DOHH2 (cell line): ENCODE results near the gene SBNO2.

Experiments used
- H3F3A ChIP-seq: fragments of 200-600 bp; sonication (generic), shearing (Covaris generic); 2 replicates; pipeline ENCODE4 v1.6.0; 2016; ENCODE audit warnings: antibody characterized with exemption, mild to moderate bottlenecking; ENCODE audit not compliant: control insufficient read depth, insufficient read depth
- H3K27ac ChIP-seq: fragments of 200-600 bp; sonication (generic); 2 replicates; pipeline ENCODE4 v1.5.1; 2014; ENCODE audit warnings: low read depth, mild to moderate bottlenecking, low read length, moderate library complexity
- H3K27me3 ChIP-seq: fragments of 200-600 bp; sonication (generic); 2 replicates; pipeline ENCODE4 v1.6.1; 2014; ENCODE audit warnings: mild to moderate bottlenecking, low read length, mixed read lengths; ENCODE audit not compliant: control insufficient read depth
- H3K36me3 ChIP-seq: fragments of 200-600 bp; sonication (generic); 2 replicates; pipeline ENCODE4 v1.6.1; 2014; ENCODE audit warnings: mild to moderate bottlenecking, low read length, moderate library complexity, mixed read lengths; ENCODE audit not compliant: control insufficient read depth
- H3K4me1 ChIP-seq: fragments of 200-600 bp; sonication (generic); 2 replicates; pipeline ENCODE4 v1.6.1; 2014; ENCODE audit warnings: mild to moderate bottlenecking, low read length, mixed read lengths; ENCODE audit not compliant: control insufficient read depth
- H3K4me2 ChIP-seq: fragments of 200-600 bp; sonication (generic); 2 replicates; pipeline ENCODE4 v1.6.0; 2014; ENCODE audit warnings: mild to moderate bottlenecking, low read length, moderate library complexity
- H3K4me3 ChIP-seq: fragments of 200-600 bp; sonication (generic); 2 replicates; pipeline ENCODE4 v1.5.1; 2014; ENCODE audit warnings: mild to moderate bottlenecking, low read length, mixed read lengths
- H3K79me2 ChIP-seq: fragments of 200-600 bp; sonication (generic); 2 replicates; pipeline ENCODE4 v1.6.1; 2014; ENCODE audit warnings: mild to moderate bottlenecking, low read length, mixed read lengths; ENCODE audit not compliant: control insufficient read depth
- H3K9me2 ChIP-seq: fragments of 200-600 bp; sonication (generic); replicated peaks from 2 replicates; pipeline ENCODE4 v1.6.1; 2014; ENCODE audit warnings: mild to moderate bottlenecking, low read length, mixed read lengths; ENCODE audit not compliant: control insufficient read depth
- H3K9me3 ChIP-seq: fragments of 200-600 bp; sonication (generic); 2 replicates; pipeline ENCODE4 v1.6.1; 2014; ENCODE audit warnings: antibody characterized with exemption, low read length, mixed read lengths; ENCODE audit not compliant: control insufficient read depth, insufficient read depth
- H4K20me1 ChIP-seq: fragments of 200-600 bp; sonication (generic); 2 replicates; pipeline ENCODE4 v1.6.0; 2014; ENCODE audit warnings: low read depth, mild to moderate bottlenecking, antibody characterized with exemption, low read length, moderate library complexity; ENCODE audit not compliant: control insufficient read depth, insufficient read depth
- EZH2phosphoT487 ChIP-seq: fragments of 200-600 bp; sonication (generic); IDR thresholded peaks from 2 replicates; pipeline ENCODE4 v1.6.1; 2017; ENCODE audit warnings: borderline replicate concordance, mild to moderate bottlenecking, antibody characterized with exemption, low read length, moderate library complexity, mixed read lengths
- TF ChIP-seq, protein P1 (sequence below): fragments of 200-600 bp; sonication (generic); IDR thresholded peaks from one replicate; pipeline ENCODE4 v1.5.1; 2014; ENCODE audit warnings: antibody characterized with exemption, mild to moderate bottlenecking, low read depth, low read length; ENCODE audit not compliant: poor library complexity, severe bottlenecking

SBNO2 gene

GRCh38 chr19:1073063-1073955, 100.8 kb downstream of the SBNO2 start:
- H3K27me3 ChIP-seq = no peaks in the 10 kb centered on the region
- H3K27ac ChIP-seq = no peak overlapping the region
- H3K4me1 ChIP-seq = peaks cover 67% of the 10 kb centered on the region
- TF ChIP-seq, protein P1, sequence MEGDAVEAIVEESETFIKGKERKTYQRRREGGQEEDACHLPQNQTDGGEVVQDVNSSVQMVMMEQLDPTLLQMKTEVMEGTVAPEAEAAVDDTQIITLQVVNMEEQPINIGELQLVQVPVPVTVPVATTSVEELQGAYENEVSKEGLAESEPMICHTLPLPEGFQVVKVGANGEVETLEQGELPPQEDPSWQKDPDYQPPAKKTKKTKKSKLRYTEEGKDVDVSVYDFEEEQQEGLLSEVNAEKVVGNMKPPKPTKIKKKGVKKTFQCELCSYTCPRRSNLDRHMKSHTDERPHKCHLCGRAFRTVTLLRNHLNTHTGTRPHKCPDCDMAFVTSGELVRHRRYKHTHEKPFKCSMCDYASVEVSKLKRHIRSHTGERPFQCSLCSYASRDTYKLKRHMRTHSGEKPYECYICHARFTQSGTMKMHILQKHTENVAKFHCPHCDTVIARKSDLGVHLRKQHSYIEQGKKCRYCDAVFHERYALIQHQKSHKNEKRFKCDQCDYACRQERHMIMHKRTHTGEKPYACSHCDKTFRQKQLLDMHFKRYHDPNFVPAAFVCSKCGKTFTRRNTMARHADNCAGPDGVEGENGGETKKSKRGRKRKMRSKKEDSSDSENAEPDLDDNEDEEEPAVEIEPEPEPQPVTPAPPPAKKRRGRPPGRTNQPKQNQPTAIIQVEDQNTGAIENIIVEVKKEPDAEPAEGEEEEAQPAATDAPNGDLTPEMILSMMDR = no peak
- TF ChIP-seq EZH2phosphoT487 = no peak
- H3K36me3 ChIP-seq = peaks cover 67% of the 10 kb centered on the region
- H3K9me3 ChIP-seq = no peaks in the 10 kb centered on the region
- H3K4me2 ChIP-seq = peak overlapping the region; percentile 70
- no peaks in the 10 kb centered on the region for H3K9me2 ChIP-seq
- peaks cover 71% of the 10 kb centered on the region for H3K79me2 ChIP-seq
- no peak overlapping the region for H3K4me3 ChIP-seq
- H4K20me1 ChIP-seq = no peaks in the 10 kb centered on the region
- peaks cover 28% of the 10 kb centered on the region for H3F3A ChIP-seq

DNA sequence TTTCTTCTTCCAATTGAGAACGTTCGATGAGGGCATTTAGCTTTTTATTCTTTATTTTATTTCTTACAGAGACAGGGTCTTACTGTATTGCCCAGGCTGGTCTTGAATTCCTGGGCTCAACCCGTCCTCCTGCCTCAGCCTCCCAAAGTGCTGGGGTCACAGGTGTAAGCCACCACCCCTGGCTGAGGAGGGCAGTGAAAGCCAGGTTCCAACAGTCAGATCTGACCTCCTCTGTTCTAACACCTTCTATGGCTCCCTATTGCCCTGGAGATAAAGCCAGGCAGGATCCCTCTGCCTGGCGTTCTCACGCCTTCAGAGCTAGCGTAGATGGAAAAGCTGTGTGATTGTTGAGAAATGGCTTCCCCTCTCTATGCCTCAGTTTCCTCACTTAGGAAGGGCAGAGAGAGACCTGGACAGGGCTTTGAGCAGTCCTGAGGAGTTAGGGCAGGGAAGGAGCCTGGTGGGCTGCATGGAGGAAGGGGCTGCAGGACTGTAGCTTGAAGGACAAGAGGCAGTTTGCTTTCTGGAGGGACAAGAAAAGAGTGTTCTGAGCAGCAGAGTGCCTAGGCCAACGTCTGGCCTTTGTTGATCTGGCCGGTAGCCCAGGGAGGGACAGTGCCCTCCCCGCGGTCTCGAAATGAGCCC, 101.6 kb downstream of the SBNO2 start:
- H3K36me3 ChIP-seq = peaks cover 64% of the 10 kb centered on the region

DNA sequence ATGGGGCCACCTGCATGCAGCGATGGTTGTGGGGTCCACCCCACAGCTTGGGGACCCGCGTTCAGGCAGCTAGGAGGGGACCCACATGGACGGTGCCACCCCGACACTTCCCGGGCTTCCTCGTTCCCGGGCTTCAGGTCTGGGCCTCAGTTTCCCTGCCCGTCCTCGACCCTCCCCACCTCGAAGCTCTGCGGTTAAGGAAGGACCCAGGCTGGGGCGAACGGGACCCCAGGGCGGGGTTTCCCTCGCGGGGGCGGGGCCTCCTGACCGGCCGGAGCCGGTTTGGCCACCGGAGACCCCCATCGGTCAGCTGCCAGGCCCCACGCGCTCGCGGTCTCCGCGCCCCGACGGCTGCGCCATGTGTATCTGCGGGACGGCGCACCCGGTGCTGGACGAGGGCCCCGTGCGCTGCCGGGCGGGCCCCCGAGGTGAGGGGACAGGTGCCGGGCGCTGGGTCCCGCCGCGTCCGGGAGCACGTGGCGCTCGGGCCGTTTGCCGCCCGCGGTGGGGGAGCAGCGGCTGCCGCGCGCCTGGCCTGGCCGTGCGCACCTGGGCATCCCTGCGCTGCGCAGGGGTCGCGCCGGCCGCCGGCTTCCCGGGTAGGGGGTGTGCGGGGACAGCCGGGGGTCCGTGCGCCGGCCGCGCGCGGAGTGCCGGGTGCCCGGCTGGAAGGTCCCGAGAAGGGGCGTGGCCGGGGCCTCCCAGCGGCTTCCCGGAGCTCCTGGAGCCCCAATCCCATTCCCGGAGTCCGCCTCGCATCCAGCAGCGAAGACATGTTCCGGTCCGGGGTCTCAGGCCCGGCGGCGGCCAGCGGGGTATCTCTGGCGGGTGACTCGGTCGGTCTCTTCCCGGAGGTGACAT, 102.9 kb downstream of the SBNO2 start:
- H3F3A ChIP-seq = peaks cover 23% of the 10 kb centered on the region
- H3K27me3 ChIP-seq = no peaks in the 10 kb centered on the region

More for the DNA sequence above, 101.6 kb downstream of the SBNO2 start:
- Histone ChIP-seq H3F3A (peaks cover 30% of the 10 kb centered on the region), H3K4me3 (no peak overlapping the region), H3K79me2 (peaks cover 74% of the 10 kb centered on the region), H3K9me2 (no peaks in the 10 kb centered on the region), H4K20me1 (no peaks in the 10 kb centered on the region), H3K9me3 (no peaks in the 10 kb centered on the region), H3K4me1 (peaks cover 60% of the 10 kb centered on the region), H3K27ac (no peak overlapping the region), H3K27me3 (no peaks in the 10 kb centered on the region), H3K4me2 (no peak overlapping the region)
- TF ChIP-seq, protein P1 = no peak
- TF ChIP-seq EZH2phosphoT487 = no peak

More for the DNA sequence above, 102.9 kb downstream of the SBNO2 start:
- no peak overlapping the region for H3K4me2 ChIP-seq
- H4K20me1 ChIP-seq = no peaks in the 10 kb centered on the region
- H3K36me3 ChIP-seq = peaks cover 55% of the 10 kb centered on the region
- no peaks in the 10 kb centered on the region for H3K9me3 ChIP-seq
- H3K27ac ChIP-seq = no peak overlapping the region
- peaks cover 54% of the 10 kb centered on the region for H3K4me1 ChIP-seq
- H3K79me2 ChIP-seq = peaks cover 71% of the 10 kb centered on the region
- no peak overlapping the region for H3K4me3 ChIP-seq
- TF ChIP-seq, protein P1 = no peak
- no peak for TF ChIP-seq EZH2phosphoT487
- H3K9me2 ChIP-seq = no peaks in the 10 kb centered on the region
